Islet of Langerhans (tissue), 1 donor: ENCODE measurements around the gene PTGDS.

Source experiments
- FAIRE-seq: peaks from one replicate; lab custom pipeline; 2011; peaks lifted over from hg19 to GRCh38; lab: Jason Lieb, UNC

Gene PTGDS

DNA sequence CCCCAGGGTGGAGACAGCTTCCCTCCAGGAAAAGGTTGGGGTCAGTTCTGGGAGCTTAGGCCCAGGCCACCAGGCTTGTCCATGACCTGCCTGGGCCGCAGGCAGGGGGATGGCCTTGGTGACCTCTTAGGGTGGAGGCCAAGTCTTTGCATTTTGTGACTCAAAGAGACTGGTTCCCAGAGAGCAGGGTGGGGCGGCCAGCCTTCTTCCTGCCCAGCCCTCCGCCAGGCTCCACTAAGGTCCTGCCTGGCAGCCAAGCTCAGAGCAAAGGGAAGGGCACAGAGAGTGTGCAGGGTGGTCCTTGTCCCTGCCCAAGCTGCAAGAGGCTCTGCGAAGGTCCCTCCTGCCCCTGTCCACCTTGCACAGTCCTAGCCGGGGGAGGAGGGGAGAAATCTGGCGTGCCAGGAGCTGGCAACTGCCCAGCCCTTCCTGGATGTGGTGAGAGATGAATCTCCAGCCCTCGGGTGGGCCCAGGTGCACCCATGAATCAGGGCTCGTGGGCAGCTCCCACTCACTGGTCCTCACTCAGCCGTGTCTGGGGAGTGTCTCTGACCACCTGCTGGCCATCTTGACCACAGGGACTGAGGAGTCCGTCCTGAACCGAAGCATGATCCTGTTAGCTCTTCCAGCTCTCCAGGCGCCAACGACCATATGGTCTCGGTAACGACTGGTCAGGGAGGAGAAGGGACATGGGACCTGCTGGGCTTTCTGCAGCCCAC lies 2.3 kb upstream of the PTGDS start:
- no peak for FAIRE-seq

DNA sequence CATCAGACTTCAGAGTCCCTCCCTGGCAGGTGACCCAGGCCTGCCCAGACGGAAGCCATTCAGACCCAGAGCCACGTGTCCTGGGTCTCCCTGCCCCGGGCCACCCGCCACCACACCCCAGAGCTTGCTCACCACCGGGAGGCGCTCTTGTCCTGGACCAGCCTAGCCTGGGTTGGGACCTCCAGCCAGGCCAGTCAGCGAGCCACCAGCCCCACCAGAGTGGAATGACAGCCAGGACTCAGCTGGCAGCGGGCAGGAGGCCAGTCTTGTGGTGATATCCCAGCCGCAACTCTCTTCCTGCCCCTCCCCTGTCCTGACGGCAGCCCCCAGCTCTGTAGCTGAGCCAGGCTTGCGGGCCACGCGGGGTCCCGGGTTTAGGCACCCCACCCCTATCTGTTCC lies 1.7 kb upstream of the PTGDS start:
- FAIRE-seq: no peak

DNA sequence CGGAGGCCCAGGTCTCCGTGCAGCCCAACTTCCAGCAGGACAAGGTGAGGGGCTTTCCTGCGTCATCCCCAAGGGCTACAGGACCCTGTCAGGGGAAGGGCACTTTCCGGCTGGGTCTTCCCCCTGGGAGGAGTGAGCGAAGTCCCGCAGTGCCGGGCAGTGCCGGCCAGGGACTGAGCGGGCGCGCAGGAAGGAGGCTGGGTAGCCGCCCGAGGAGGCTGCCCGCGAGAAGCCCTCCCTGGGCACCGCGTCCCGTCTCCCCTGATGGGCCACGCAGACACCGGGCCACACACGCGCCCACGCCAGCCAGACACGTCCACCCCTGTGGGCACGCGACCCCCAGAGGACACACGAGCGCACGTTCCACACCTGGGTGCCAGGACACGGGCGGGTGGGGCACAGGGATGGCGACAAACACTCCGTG lies 357 bp downstream of the PTGDS start:
- FAIRE-seq: no peak

DNA sequence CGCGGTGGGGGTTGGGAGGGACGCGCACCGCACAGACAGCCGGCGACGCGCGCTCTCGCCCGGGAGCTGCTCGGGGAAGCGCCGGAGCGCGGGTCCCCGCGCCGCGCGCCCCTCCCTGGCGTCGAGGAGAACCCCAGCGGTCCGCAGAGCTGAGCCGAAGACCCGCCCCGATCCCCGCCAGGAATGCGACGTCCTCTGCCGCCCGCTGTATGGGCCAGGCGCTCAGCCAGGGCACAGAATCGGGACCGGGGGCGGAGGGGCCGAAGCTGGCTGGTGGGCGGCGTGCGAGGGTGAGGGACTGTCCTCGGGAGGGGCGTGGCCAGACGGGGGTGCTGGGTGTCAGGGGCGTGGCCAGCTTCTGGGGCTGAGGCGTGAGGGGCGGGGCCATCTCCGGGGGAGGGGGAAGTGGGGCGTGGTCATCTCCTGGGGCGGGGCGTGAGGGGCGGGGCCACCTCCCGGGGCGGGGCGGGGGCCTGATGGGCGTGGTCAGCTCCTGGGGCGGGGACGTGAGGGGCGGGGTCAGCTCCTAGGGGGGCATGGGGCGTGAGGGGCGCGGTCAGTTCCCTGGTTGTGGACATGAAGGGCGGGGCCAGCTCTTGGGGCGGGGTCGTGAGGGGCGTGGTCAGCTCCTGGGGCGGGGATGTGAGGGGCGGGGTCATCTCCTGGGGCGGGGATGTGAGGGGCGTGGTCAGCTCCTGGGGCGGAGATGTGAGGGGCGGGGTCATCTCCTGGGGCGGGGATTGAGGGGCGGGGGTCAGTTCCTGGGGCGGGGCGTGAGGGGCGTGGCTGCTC lies 965 bp downstream of the PTGDS start:
- FAIRE-seq: no peak

DNA sequence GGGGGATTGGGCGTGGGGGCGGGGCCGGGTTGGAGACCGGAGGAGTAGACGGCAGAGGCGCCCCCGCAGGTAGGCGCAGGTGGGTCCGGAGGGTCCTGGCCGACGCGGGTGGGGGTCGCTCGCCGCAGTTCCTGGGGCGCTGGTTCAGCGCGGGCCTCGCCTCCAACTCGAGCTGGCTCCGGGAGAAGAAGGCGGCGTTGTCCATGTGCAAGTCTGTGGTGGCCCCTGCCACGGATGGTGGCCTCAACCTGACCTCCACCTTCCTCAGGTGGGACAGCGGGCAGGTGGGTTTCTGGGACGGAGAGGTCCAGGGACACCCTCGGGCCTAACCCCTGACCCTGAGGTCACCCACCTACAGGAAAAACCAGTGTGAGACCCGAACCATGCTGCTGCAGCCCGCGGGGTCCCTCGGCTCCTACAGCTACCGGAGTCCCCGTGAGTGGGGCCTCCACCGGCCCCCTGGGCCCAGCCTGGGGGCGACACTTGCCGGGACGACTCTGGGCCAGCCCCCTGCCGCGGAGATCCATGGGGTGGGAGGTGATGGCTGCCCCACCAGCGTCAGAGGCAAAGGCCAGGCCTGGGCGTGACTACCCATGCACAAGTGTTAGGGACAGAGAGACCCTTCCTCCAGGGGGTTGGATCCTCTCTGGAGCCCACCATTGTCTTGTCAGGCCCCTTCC lies 1.7 kb downstream of the PTGDS start:
- no peak for FAIRE-seq

DNA sequence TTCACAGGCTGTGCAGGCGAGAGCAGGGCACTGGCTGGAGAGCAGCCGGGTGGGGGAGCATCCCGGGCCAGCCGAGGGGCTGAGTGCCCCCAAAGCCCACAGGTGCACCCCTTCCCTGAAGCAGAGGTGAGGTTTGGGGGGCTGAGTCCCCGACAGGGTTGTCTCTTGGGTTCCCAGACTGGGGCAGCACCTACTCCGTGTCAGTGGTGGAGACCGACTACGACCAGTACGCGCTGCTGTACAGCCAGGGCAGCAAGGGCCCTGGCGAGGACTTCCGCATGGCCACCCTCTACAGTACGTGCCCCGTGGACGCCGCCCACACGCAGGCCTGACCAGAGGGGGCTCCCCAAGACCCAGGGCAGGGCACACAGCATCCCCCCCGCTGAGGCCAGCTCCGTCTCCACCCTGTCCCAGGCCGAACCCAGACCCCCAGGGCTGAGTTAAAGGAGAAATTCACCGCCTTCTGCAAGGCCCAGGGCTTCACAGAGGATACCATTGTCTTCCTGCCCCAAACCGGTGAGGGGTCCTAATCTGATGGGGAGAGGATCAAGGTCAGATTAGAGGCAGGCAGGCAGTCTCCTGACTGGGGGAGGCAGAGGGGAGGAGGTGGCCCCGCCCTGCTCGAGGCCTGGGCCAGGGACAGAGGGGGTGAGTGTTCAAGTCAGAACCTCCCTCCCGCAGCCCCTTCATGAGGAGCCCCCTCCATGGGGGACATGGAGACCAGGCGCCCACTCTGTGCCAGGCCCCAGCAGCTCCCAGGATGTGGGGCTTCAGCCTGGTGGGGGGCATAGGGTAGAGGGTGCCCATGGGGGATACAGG lies 2.7 kb downstream of the PTGDS start:
- no peak for FAIRE-seq

DNA sequence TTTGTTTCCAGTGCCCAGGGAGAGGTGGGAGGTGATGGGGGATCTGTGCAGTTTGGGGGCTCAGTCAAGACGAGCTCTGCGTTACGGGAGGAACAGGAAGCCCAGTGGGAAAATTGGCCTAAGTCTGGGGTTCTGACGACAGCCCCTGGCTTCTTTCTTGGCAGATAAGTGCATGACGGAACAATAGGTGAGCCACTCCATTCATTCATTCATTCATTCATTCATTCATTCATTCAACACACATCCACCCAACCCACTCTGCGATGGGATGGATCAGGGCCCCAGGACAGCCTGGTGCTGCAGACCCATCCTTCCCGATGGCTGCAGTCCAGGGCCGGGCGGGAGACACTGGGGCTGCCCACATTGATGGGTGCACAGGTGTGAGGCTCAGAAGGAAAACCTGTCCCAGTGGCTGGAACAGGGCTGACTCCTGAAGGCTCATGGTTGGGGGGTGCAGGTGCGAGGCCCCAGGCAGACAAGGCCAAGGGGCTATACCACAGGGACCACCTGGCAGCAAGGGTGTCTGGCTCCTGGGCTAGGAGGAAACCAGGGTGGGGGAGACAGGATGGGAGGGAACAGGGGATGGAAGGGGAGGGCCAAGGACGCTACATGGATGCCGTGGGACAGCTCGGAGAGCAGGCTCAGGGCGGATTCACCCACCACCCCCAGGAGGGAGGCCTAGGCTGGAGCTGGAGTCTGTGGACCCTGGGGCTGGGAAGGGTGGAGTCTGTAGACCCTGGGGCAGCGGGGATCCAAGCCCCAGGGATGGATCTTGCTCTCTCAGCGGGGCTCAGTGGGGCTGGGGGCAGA lies 3.6 kb downstream of the PTGDS start:
- FAIRE-seq: no peak

DNA sequence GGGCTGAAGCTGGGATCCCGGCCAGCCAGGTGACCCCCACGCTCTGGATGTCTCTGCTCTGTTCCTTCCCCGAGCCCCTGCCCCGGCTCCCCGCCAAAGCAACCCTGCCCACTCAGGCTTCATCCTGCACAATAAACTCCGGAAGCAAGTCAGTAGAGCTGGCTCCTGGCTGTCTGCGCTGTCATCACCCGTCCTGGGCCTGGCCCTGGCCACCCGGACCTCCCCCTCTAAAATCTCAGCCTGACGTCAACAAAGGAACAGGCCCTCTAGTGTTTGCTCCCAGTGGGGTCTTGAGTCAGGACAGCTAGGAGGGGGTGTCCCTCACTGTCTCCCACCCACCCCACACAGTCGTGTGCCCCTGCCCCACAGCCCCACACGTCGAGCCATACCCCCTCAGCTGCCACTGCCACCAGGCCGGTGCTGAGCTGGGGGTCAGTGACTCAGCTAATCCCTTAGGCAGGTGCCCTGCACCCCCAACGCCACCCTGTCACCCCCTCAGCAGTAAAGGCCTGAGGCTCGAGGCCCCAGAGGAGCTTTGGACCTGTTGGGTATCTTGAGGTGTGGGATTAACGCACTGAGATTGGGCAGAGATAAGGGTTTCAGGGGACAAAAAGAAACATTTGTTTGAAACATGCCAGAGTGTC lies 4.4 kb downstream of the PTGDS start:
- no peak for FAIRE-seq

DNA sequence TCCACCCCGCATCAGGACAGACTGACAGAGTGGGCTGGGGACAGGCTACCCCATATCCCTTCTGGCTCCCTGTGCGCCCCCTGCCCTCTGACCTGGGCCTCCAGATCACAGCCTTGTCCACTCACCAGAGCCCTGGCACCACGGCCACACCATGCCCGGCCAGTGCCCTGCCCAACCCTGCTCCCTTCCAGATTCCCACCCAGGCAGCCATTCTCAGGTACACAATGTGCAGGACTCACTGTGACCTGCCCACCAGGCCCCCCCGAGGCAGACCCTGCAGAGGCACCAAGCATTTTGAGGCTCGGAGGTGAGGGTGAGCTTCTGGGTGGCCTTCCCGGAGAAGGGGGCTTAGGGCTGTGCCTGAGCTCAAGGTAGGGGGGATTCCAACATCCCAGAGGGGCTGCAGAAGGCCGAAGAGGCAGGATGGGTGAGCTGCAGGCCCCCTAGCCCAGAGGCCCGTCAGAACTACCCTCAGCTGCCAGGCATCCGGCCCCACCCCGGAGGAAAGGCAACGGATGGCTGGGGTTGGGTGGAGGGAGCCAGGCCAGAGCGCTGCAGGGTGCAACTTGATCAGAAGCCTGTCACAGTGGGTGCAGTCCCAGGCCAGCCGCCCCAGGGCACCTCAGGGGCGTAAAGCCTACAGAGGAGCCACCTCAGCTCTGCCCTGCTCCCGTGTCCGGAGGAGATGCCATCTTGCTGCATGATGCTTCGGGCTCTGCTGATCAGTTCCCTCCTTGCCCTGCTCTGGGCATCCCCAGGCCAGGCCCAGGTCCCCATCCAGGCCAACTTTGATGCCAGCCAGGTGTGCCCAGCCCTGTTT lies 5.1 kb downstream of the PTGDS start, which contains the start of gene LCNL1:
LCNL1 (plus strand) TSS at position 762 of the 820 bp plus-strand sequence. CDS start 594 bp downstream, outside the sequence.
- no peak for FAIRE-seq

DNA sequence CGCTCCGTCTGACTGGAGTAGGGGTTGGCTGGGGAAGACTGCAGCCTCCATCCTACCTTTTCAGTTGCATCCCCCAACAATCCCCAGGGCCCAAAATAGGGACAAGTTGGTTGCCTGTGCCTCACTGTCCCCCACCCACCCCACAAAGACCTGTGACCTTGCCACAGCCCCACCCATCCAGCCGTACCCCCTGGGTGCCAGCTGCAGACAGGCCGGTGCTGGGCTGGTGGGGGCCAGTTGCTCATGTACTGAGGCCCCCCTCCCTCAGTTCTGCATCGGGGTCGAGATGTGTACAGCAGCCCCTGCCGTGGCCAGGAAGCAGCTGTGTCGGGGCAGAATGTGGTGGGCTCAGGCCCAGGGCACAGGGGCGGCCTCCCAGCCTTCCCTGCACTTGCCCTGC lies 5.9 kb downstream of the PTGDS start:
- no peak for FAIRE-seq

DNA sequence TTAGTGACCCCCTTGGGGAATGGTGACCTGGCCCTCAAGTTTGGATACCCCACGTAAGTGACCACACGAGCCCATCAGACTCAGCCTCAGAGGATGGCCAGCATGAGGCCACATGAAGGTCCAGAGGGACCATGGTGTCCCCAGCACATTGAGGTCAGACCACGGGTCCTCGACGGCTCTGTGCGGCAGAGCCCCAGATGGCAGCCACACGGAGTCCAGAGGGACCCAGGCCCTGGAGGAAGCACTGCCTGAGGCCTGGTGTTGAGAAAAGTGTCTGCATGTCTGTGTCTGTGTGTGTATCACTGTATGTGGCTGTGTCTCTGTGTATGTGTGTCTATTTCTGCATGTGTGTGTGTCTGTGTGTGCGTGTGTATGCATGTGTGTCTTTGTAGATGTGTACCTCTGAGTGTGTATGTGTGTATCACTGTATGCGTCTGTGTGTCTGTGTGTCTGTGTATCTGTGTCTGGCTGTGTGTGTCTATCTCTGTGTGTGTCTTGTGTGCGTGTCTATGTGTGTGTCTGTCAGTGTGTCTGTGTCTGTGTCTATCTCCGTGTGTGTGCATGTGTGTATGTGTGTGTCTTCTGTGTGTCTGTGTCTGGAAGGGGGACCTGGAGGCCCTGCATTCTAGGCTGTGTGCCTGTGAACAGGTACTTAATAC lies 6.5 kb downstream of the PTGDS start:
- FAIRE-seq: no peak

DNA sequence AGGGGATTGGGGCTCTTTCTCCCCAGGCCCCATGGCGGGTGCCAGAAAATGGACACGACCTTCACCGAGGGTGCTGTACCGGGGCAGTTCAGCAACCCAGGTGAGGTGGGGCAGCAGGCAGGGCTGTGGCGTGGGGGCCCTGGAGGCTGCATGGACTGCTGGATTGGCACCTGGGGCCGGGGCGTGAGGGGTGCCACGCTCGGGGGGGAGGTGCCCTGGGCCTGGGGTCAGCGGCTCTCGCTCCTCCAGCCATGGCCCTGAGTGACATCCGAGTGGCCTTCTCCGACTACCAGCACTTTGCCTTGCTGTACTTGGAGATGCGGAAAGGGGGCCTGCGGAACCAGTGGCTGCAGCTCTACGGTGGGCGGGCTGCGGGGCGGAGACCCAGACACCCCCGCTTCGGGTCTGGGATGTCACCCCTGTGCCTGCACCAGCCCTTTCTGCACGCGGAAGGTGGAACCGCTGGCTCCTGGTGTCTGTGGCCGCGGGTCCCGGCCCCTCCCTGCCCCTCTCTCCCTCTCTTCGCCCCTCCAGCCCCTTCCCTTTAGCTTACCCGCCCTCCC lies 7.2 kb downstream of the PTGDS start:
- no peak for FAIRE-seq

DNA sequence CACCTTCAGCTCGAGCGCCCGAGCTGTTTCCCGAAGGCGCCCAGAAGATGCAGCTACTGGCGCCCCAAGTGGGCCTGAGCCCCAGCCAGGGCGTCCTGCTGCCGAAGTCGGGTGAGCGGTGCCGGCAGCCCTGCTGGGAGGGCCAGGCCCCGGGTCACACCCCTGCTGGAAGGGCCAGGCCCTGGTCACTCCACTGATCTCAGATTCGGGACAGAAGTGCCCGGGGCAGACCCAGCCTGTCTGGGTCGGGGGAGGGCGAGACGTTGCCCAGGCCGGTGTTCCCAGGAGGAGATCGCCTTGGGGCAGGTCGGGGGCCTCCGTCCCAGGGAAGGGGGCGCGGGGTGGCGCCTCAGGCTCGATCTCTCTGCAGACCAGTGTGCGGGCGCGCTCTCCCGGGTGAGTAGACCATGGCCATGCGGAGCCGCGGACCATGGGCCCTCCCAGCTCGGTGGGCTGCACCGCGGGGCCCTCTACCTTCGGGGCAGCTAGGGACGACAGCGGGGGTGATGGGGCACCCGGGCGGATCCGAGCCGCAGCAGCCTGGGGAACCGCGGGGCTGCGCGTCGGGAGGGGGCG lies 7.8 kb downstream of the PTGDS start:
- FAIRE-seq: no peak

DNA sequence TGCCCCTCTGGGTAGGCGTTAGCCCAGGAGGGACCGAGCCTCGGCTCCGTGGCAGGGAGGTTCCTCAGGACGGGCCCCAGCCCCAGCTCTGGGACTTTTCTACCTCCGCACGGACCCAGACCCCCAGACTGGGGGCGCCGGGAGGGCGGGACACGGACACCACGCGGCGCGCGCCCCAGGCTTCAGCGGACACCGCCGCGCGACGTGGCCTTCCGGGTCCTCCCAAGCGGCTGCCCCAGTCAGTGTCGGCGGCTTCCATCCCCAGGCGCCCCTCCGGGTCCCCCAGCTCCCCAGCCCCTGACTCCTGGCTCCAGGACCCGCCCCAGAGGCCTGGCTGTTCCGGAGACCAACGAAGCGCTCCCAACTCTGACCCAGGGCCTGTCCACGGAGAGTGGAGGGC lies 8.5 kb downstream of the PTGDS start:
- FAIRE-seq: no peak

DNA sequence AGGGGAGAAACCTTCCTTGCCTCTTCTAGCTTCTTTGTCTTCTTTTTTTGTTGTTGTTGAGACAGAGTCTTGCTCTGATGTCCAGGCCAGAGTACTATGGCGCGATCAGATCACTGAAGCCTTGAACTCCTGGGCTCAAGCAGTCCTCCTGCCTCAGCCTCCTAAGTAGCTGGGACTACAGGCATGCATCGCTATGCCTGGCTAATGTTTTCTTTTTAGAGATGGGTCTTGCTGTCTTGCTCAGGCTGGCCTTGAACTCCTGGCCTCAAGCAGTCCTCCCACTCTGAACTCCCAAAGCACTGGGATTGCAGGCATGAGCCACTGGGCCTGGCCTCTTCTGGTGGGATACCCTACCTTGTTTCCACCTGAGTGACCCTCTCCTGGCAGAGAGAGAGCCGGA lies 11.6 kb downstream of the PTGDS start:
- FAIRE-seq: no peak

DNA sequence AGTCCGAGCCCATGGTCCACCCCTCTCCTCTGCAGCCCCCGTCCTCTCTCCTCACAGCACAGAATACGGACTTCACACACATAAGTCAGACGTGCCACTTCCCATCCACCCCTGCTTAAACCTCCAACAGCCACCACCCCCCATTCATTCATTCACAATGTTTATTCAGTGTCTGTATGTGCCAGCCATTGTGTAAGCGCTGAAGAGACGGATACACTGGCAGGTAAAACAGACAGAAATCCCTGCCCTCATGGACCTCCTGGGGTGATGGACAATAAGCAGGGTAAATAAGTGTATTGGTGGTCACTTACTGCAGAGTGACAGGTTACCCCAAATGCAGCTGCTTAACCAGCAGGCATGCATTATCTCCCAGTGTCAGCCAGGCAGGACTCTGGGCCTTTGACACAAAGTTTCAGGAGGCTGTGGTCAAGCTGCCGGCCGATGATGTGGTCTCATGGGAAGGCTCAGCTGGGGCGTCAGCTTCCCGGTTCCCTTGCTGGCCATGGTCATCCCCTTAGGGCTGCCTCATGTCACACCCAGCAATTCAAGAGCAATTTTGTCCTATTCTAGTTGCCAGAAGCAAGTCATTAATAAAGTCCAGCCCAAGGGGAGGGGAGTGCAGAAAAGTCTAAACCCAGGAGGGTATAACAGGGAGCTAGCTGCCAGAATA lies 13.1 kb downstream of the PTGDS start:
- no peak for FAIRE-seq

DNA sequence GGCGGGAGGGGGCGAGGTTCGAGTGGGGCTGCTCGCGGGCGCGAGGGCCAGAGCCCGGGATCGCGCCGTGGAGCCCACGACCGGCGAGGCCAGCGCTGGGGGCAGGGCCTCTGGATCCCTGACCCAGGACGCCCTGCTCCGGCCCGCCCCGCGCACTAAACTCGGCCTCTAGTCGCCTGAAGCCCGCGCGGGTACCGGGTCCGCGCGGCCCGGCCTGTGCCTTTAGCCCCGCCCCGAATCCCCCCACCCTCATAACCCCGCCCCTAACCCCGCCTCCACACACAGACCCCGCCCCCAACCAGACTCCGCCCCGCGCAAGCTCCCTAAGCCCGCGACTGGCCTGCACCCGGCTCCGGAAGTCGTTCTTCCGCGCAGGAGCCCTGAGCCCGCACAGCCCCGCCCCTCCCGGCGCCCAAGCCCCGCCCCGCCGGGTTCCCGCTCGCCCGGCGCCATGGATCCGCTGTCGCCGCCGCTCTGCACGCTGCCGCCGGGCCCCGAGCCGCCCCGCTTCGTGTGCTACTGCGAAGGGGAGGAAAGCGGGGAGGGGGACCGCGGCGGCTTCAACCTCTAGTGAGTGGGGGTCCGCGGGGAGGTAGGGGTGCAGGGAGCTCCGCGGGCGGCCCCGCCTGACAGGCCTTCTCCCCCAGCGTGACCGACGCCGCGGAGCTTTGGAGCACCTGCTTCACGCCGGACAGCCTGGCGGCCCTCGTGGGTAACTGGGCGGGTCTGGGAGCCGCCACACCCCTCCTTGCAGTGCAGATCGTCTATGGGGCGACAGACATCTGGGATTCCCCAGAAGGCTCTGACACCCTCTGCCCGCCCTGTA lies 14.9 kb downstream of the PTGDS start, which contains the start of gene PAXX:
PAXX (plus strand) TSS at position 430 of the 826 bp plus-strand sequence; CDS start at position 452, 22 bp downstream.
- no peak for FAIRE-seq
